ENCODE data around the gene NFIX.
"Not testable (repeated sequence)": the region's sequence is repeated elsewhere in the genome, so short reads cannot be mapped to it uniquely, and the experiment has no call there.

Gene NFIX

GRCh38 chr19:12959481-12959880 lies 35.8 kb upstream of the NFIX start:
- no peak for DNase-seq

- DNase-seq: peak; percentile 81
Observed at GRCh38 chr19:12965017-12965811, 30.1 kb upstream of the NFIX start.

- DNase-seq: no peak
Observed at GRCh38 chr19:12965812-12966135, 29.5 kb upstream of the NFIX start.

GRCh38 chr19:12967907-12968306 lies 27.4 kb upstream of the NFIX start:
- DNase-seq: no peak

- DNase-seq: no peak
Observed at GRCh38 chr19:12969292-12969988, 25.8 kb upstream of the NFIX start, which contains the start of gene DAND5. Gene DAND5 (plus strand): TSS chr19:12969576. CDS start chr19:12969661, 85 bp downstream.

GRCh38 chr19:12970070-12970820 lies 25.0 kb upstream of the NFIX start:
- no peak for DNase-seq

- no peak for DNase-seq
Observed at GRCh38 chr19:12973236-12973635, 22.0 kb upstream of the NFIX start.

GRCh38 chr19:12974301-12975220 lies 20.7 kb upstream of the NFIX start:
- no peak for DNase-seq

- no peak for DNase-seq
Observed at GRCh38 chr19:12975221-12975741, 20.0 kb upstream of the NFIX start.

- DNase-seq: not testable (repeated sequence)
Observed at GRCh38 chr19:12976109-12976508, 19.2 kb upstream of the NFIX start.

GRCh38 chr19:12979974-12980373 lies 15.3 kb upstream of the NFIX start:
- no peak for DNase-seq

GRCh38 chr19:12982648-12983047 lies 12.6 kb upstream of the NFIX start:
- no peak for DNase-seq

- no peak for DNase-seq
Observed at GRCh38 chr19:12983091-12983490, 12.2 kb upstream of the NFIX start.

GRCh38 chr19:12983542-12984142 lies 11.6 kb upstream of the NFIX start:
- DNase-seq: peak; percentile 86

GRCh38 chr19:12984143-12984627 lies 11.1 kb upstream of the NFIX start:
- DNase-seq: no peak

GRCh38 chr19:12984683-12985048 lies 10.6 kb upstream of the NFIX start:
- peak; percentile 66 for DNase-seq

GRCh38 chr19:12985049-12985776 lies 10.1 kb upstream of the NFIX start:
- peak; percentile 81 for DNase-seq

- DNase-seq: no peak
Observed at GRCh38 chr19:12986726-12987125, 8.5 kb upstream of the NFIX start.

GRCh38 chr19:12987190-12987589 lies 8.1 kb upstream of the NFIX start:
- no peak for DNase-seq

- DNase-seq: no peak
Observed at GRCh38 chr19:12987781-12988180, 7.5 kb upstream of the NFIX start.

- no peak for DNase-seq
Observed at GRCh38 chr19:12990431-12990830, 4.8 kb upstream of the NFIX start.
